ENCODE results near the gene TGOLN2. TPM values are rescaled to one million over a fixed set of nuclear protein-coding genes. Genes with fewer than 3 reads are reported as not detected.
"Not testable (repeated sequence)": the region's sequence is repeated elsewhere in the genome, so short reads cannot be mapped to it uniquely, and the experiment has no call there.

Gene TGOLN2
- total RNA-seq, 1 donor from 2014 or later: 47.1 TPM

- Mint-ChIP-seq H3K36me3 (ENCODE audit: unreplicated experiment) (peaks cover 5% of the 10 kb centered on the region), H3K27me3 (ENCODE audit: unreplicated experiment) (peaks cover 4% of the 10 kb centered on the region), H3K9me3 (ENCODE audit: unreplicated experiment) (no peaks in the 10 kb centered on the region), H3K4me1 (ENCODE audit: low read depth, unreplicated experiment) (no peaks in the 10 kb centered on the region), H3K27ac (ENCODE audit: unreplicated experiment) (no peak overlapping the region), H3K4me3 (ENCODE audit: unreplicated experiment) (no peak overlapping the region)
- DNase-seq: no peak
- TF ChIP-seq CTCF (IDR thresholded peaks at IDR 0.05; ENCODE audit: partially characterized antibody, unreplicated experiment): no peak
These were observed 12.5 kb upstream of the TGOLN2 start for GRCh38 chr2:85340034-85340892.

GRCh38 chr2:85334928-85335327 lies 7.1 kb upstream of the TGOLN2 start:
- Mint-ChIP-seq H3K36me3 (ENCODE audit: unreplicated experiment) (no peaks in the 10 kb centered on the region), H3K4me1 (ENCODE audit: low read depth, unreplicated experiment) (no peaks in the 10 kb centered on the region), H3K4me3 (ENCODE audit: unreplicated experiment) (no peak overlapping the region), H3K27ac (ENCODE audit: unreplicated experiment) (no peak overlapping the region), H3K27me3 (ENCODE audit: unreplicated experiment) (peaks cover 2% of the 10 kb centered on the region), H3K9me3 (ENCODE audit: unreplicated experiment) (no peaks in the 10 kb centered on the region)
- no peak for TF ChIP-seq CTCF (IDR thresholded peaks at IDR 0.05; ENCODE audit: partially characterized antibody, unreplicated experiment)
- no peak for DNase-seq

GRCh38 chr2:85333877-85334276 lies 6.1 kb upstream of the TGOLN2 start:
- not testable (repeated sequence) for DNase-seq; H3K36me3 Mint-ChIP-seq (ENCODE audit: unreplicated experiment); H3K4me1 Mint-ChIP-seq (ENCODE audit: low read depth, unreplicated experiment); H3K27ac Mint-ChIP-seq (ENCODE audit: unreplicated experiment); H3K9me3 Mint-ChIP-seq (ENCODE audit: unreplicated experiment); H3K27me3 Mint-ChIP-seq (ENCODE audit: unreplicated experiment); H3K4me3 Mint-ChIP-seq (ENCODE audit: unreplicated experiment)

GRCh38 chr2:85330839-85331636 lies 3.2 kb upstream of the TGOLN2 start:
- no peak for TF ChIP-seq CTCF (IDR thresholded peaks at IDR 0.05; ENCODE audit: partially characterized antibody, unreplicated experiment)
- H3K27ac Mint-ChIP-seq (ENCODE audit: unreplicated experiment): no peak overlapping the region
- peaks cover 10% of the 10 kb centered on the region for H3K4me1 Mint-ChIP-seq (ENCODE audit: low read depth, unreplicated experiment)
- H3K27me3 Mint-ChIP-seq (ENCODE audit: unreplicated experiment): peaks cover 5% of the 10 kb centered on the region
- H3K4me3 Mint-ChIP-seq (ENCODE audit: unreplicated experiment): no peak overlapping the region
- no peak for DNase-seq
- H3K9me3 Mint-ChIP-seq (ENCODE audit: unreplicated experiment): peaks cover 2% of the 10 kb centered on the region
- H3K36me3 Mint-ChIP-seq (ENCODE audit: unreplicated experiment): peaks cover 3% of the 10 kb centered on the region

- H3K36me3 Mint-ChIP-seq (ENCODE audit: unreplicated experiment); H3K27ac Mint-ChIP-seq (ENCODE audit: unreplicated experiment); H3K4me3 Mint-ChIP-seq (ENCODE audit: unreplicated experiment); DNase-seq; H3K27me3 Mint-ChIP-seq (ENCODE audit: unreplicated experiment); H3K9me3 Mint-ChIP-seq (ENCODE audit: unreplicated experiment): not testable (repeated sequence)
- H3K4me1 Mint-ChIP-seq (ENCODE audit: low read depth, unreplicated experiment): peaks cover 22% of the 10 kb centered on the region
These were observed 1.9 kb upstream of the TGOLN2 start for GRCh38 chr2:85329701-85330100.

Data from glutamatergic neuron (in vitro differentiated cells).